ENCODE measurements around the gene BCAS4.

- TF ChIP-seq CTCF (IDR thresholded peaks at IDR 0.05) (no peak), POLR2A (IDR thresholded peaks at IDR 0.05) (no peak)
These were observed 50.8 kb downstream of the BCAS4 start for GRCh38 chr20:50845566-50846215.

Measured in tibial nerve (tissue), 3 donors.